Panc1 (cell line): ENCODE measurements around the gene HEATR9. TPM values are rescaled to one million over a fixed set of nuclear protein-coding genes. Genes with fewer than 3 reads are reported as not detected.

ENCODE experiments used
- ATAC-seq: fragments of 200-7000 bp; cut with Tn5 transposase; 2 replicates; pipeline ENCODE4 v1.9.1; 2020; ENCODE audit warnings: mild to moderate bottlenecking, moderate library complexity
- BruUV-seq: library from RNA; stranded (reverse); fragments of 400-500 nt; replicated peaks from 2 replicates; lab custom pipeline; 2021; lab: Mats Ljungman, UMichigan
- CTCF ChIA-PET: fragments of 300-600 bp; sonication (Branson Sonifier 250); formaldehyde crosslinking; loops from one replicate; lab custom pipeline; 2022; ENCODE audit warnings: antibody characterized with exemption; lab: Charles Lee
- POLR2A ChIA-PET: fragments of 300-600 bp; sonication (Branson Sonifier 250); formaldehyde crosslinking; loops from one replicate; lab custom pipeline; 2022; ENCODE audit warnings: antibody characterized with exemption; lab: Charles Lee
- DNase-seq: peaks from one replicate; pipeline ENCODE4 v3.0.0-alpha.2; 2010; ENCODE audit warnings: low read depth, low spot score
- H3K27ac ChIP-seq: 2 replicates; pipeline ENCODE4 v1.5.1; 2011; ENCODE audit warnings: mild to moderate bottlenecking, low read length, inconsistent platforms
- H3K27me3 ChIP-seq: fragments of 200-500 bp; sonication (Bioruptor generic); 2 replicates; pipeline ENCODE4 v1.6.0; 2014; ENCODE audit warnings: low read length, inconsistent platforms; ENCODE audit not compliant: control insufficient read depth, insufficient read depth
- H3K36me3 ChIP-seq: fragments of 200-500 bp; sonication (Bioruptor generic); 2 replicates; pipeline ENCODE4 v1.5.1; 2014; ENCODE audit warnings: inconsistent platforms, mild to moderate bottlenecking, low read length, moderate library complexity; ENCODE audit not compliant: control insufficient read depth, insufficient read depth
- H3K4me1 ChIP-seq: 2 replicates; pipeline ENCODE4 v1.5.1; 2011; ENCODE audit warnings: inconsistent platforms, mild to moderate bottlenecking, low read length, moderate library complexity; ENCODE audit not compliant: control insufficient read depth, insufficient read depth
- H3K4me3 ChIP-seq, 2 experiments: 2 replicates each; pipeline ENCODE4 v1.5.1; 2011 to 2012; ENCODE audit warnings: low read depth in 2 of 2, low read length in 2 of 2, mild to moderate bottlenecking in 2 of 2, inconsistent platforms in 1 of 2, moderate library complexity in 1 of 2
- H3K9me3 ChIP-seq: fragments of 200-500 bp; sonication (Bioruptor generic); 2 replicates; pipeline ENCODE4 v1.5.1; 2014; ENCODE audit warnings: low read depth, mild to moderate bottlenecking, inconsistent platforms, low read length, moderate library complexity; ENCODE audit not compliant: control insufficient read depth, insufficient read depth
- POLR2AphosphoS5 ChIP-seq: IDR thresholded peaks from 2 replicates; pipeline ENCODE4 v1.6.1; 2012; ENCODE audit warnings: mild to moderate bottlenecking, low read depth, low read length, moderate library complexity
- SIN3A ChIP-seq: IDR thresholded peaks from 2 replicates; pipeline ENCODE4 v1.6.1; 2012; ENCODE audit warnings: low read depth, mild to moderate bottlenecking, low read length, moderate library complexity, borderline replicate concordance; ENCODE audit not compliant: insufficient read depth
- TCF7L2 ChIP-seq: IDR thresholded peaks from 2 replicates; pipeline ENCODE4 v1.6.1; 2011; ENCODE audit warnings: mild to moderate bottlenecking, low read depth, low read length, inconsistent platforms
- in situ Hi-C: cut with HindIII; loops from 2 replicates; pipeline ENCODE4 v1.10.0; 2016; ENCODE audit warnings: low sequenced_read_pairs, low pct_unique_long_range_greater_than_20kb
- intact Hi-C: fragments of 100-400 bp; cut with micrococcal nuclease; formaldehyde crosslinking; loops from one replicate; pipeline ENCODE4 v1.10.0; 2022; ENCODE audit not compliant: unreplicated experiment
- total RNA-seq: library from RNA; stranded (reverse); gene quantifications from one replicate; pipeline ENCODE4 v1.2.1, GENCODE V29; 2021; ENCODE audit not compliant: unreplicated experiment
- TF ChIP-seq, protein P1 (sequence below), 2 experiments: IDR thresholded peaks; 2 replicates each; pipeline ENCODE4 v1.6.1; 2011 to 2012; ENCODE audit warnings: low read depth in 2 of 2, control low read depth in 1 of 2, low read length in 1 of 2, mild to moderate bottlenecking in 1 of 2, moderate library complexity in 1 of 2; ENCODE audit not compliant: insufficient read depth in 1 of 2
- TF ChIP-seq, protein P2 (sequence below): fragments of 450-650 bp; IDR thresholded peaks from 2 replicates; pipeline ENCODE4 v1.5.1; 2017; ENCODE audit warnings: mild to moderate bottlenecking

HEATR9 gene
- total RNA-seq, 1 experiment from 2014 or later = not detected

DNA sequence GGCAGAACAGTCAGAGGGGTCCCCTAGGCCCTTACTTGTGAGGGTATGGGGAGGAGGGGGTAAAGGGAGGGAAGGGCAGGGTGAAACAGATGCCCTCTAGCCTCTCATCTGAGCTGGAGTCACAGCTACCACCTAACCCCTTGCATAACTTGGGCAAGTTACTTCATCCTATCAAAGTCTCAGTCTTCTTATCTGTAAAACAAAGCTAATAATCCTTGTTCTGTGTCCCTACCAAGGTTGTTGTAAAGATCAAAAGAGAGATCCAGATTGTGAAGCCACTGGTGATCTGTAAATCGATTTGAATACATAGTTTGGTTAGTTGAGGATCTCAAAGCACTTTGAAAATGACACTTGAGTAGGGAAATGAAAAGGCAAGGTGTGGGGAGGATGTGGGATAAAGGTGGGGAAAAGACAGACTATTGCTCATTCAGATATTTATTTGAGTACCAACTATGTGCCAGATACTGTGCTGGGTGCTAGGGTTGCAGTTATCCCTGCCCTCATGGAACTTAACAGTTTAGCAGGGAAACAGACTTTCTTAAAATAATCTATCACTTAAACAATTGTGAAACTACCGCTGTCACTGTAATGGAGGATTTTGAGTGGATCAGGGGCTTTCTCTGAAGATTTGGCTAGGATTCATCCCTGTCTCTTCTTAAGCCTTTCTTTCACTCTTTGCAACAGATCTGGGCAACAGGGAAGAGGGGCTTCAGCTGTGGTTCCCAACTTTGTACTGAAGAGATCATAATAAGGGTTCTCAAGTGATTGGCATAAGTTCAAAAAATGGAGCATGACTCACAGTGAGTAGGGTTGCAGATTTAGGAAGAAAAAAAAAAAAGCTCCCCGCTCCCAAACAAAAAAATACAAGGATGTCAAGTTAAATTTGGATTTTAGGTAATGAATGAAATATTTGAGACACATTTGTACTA, 3.0 kb downstream of the HEATR9 start:
- in situ Hi-C loops (no loop called here), intact Hi-C loops (no loop called here)
- Histone ChIP-seq H3K36me3 (no peaks in the 10 kb centered on the region), H3K4me1 (no peaks in the 10 kb centered on the region), H3K27me3 (no peaks in the 10 kb centered on the region), H3K27ac (no peak overlapping the region), H3K9me3 (no peaks in the 10 kb centered on the region), H3K4me3 (no peak overlapping the region)
- no TSS peak for BruUV-seq
- ChIA-PET CTCF (interaction anchor here (0.5 kb wide), 1 partner anchor 555 kb away, joined by 3 read pairs; no protein-coding TSS in a partner anchor), POLR2A (interaction anchor here (0.6 kb wide), 1 partner anchor 69 kb away, joined by 4 read pairs; no protein-coding TSS in a partner anchor)
- TF ChIP-seq POLR2AphosphoS5 = no peak
- TF ChIP-seq, protein P1, sequence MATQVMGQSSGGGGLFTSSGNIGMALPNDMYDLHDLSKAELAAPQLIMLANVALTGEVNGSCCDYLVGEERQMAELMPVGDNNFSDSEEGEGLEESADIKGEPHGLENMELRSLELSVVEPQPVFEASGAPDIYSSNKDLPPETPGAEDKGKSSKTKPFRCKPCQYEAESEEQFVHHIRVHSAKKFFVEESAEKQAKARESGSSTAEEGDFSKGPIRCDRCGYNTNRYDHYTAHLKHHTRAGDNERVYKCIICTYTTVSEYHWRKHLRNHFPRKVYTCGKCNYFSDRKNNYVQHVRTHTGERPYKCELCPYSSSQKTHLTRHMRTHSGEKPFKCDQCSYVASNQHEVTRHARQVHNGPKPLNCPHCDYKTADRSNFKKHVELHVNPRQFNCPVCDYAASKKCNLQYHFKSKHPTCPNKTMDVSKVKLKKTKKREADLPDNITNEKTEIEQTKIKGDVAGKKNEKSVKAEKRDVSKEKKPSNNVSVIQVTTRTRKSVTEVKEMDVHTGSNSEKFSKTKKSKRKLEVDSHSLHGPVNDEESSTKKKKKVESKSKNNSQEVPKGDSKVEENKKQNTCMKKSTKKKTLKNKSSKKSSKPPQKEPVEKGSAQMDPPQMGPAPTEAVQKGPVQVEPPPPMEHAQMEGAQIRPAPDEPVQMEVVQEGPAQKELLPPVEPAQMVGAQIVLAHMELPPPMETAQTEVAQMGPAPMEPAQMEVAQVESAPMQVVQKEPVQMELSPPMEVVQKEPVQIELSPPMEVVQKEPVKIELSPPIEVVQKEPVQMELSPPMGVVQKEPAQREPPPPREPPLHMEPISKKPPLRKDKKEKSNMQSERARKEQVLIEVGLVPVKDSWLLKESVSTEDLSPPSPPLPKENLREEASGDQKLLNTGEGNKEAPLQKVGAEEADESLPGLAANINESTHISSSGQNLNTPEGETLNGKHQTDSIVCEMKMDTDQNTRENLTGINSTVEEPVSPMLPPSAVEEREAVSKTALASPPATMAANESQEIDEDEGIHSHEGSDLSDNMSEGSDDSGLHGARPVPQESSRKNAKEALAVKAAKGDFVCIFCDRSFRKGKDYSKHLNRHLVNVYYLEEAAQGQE (IDR thresholded peaks at IDR 0.05; ENCODE audit: insufficient read depth in 1 of 2, low read depth in 2 of 2, low read length in 1 of 2) = no peak
- TF ChIP-seq, protein P2, sequence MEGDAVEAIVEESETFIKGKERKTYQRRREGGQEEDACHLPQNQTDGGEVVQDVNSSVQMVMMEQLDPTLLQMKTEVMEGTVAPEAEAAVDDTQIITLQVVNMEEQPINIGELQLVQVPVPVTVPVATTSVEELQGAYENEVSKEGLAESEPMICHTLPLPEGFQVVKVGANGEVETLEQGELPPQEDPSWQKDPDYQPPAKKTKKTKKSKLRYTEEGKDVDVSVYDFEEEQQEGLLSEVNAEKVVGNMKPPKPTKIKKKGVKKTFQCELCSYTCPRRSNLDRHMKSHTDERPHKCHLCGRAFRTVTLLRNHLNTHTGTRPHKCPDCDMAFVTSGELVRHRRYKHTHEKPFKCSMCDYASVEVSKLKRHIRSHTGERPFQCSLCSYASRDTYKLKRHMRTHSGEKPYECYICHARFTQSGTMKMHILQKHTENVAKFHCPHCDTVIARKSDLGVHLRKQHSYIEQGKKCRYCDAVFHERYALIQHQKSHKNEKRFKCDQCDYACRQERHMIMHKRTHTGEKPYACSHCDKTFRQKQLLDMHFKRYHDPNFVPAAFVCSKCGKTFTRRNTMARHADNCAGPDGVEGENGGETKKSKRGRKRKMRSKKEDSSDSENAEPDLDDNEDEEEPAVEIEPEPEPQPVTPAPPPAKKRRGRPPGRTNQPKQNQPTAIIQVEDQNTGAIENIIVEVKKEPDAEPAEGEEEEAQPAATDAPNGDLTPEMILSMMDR = no peak
- no peak for TF ChIP-seq TCF7L2
- no peak for TF ChIP-seq SIN3A
- DNase-seq (no peak), ATAC-seq (no peak)

- TF ChIP-seq, protein P1 (IDR thresholded peaks at IDR 0.05; ENCODE audit: insufficient read depth in 1 of 2, low read depth in 2 of 2, low read length in 1 of 2) = no peak
- TF ChIP-seq, protein P2 = no peak
- no peak for TF ChIP-seq TCF7L2
- no peak for TF ChIP-seq SIN3A
- no peak for TF ChIP-seq POLR2AphosphoS5
- Histone ChIP-seq H3K4me3 (no peak overlapping the region), H3K4me1 (no peaks in the 10 kb centered on the region), H3K36me3 (no peaks in the 10 kb centered on the region), H3K9me3 (no peaks in the 10 kb centered on the region), H3K27me3 (no peaks in the 10 kb centered on the region), H3K27ac (no peak overlapping the region)
- CTCF ChIA-PET = no interaction called here
- POLR2A ChIA-PET = no interaction called here
- in situ Hi-C loops = no loop called here
- intact Hi-C loops = no loop called here
- DNase-seq (no peak), ATAC-seq (no peak)
- BruUV-seq = no TSS peak
Measured at GRCh38 chr17:35864853-35865252, 3.8 kb downstream of the HEATR9 start.
